Measurements from ENCODE around the gene CNTN4.

DNA sequence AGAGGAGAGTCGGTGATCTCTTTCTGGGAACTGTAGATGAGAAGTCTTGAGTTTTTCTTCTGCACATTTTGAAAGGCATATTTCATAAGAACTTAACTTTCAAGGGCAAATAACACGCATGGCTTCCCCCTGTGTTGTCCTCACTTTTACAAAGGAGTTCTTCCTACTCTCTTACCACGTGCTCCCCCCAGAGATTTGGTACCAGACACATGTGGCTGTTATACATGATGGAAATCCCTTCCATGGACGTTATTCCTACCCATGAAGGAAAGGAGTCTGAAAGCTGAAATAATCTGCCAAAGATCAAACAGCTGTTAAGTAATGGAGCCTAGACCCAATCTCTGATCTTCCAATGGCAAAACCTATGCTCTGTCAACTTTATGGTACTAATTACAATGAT, 1007.1 kb downstream of the CNTN4 start:
- TF ChIP-seq, protein P1, sequence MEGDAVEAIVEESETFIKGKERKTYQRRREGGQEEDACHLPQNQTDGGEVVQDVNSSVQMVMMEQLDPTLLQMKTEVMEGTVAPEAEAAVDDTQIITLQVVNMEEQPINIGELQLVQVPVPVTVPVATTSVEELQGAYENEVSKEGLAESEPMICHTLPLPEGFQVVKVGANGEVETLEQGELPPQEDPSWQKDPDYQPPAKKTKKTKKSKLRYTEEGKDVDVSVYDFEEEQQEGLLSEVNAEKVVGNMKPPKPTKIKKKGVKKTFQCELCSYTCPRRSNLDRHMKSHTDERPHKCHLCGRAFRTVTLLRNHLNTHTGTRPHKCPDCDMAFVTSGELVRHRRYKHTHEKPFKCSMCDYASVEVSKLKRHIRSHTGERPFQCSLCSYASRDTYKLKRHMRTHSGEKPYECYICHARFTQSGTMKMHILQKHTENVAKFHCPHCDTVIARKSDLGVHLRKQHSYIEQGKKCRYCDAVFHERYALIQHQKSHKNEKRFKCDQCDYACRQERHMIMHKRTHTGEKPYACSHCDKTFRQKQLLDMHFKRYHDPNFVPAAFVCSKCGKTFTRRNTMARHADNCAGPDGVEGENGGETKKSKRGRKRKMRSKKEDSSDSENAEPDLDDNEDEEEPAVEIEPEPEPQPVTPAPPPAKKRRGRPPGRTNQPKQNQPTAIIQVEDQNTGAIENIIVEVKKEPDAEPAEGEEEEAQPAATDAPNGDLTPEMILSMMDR (IDR thresholded peaks at IDR 0.05; ENCODE audit: insufficient read depth, low read length): no peak
- no peak for TF ChIP-seq REST (IDR thresholded peaks at IDR 0.05; ENCODE audit: insufficient replicate concordance, low read depth)
- TF ChIP-seq POLR2AphosphoS5 (IDR thresholded peaks at IDR 0.05; ENCODE audit: low read depth): no peak
